Activated B cell treated with CpG ODN at 0.5 μM for 24 hours (primary cell): ENCODE results near the gene RDH16. TPM values are rescaled to one million over a fixed set of nuclear protein-coding genes. Genes with fewer than 3 reads are reported as not detected.

Source experiments
- ATAC-seq: fragments of 200-7000 bp; cut with Tn5 transposase; one replicate; pipeline ENCODE4 v1.10.0; 2021; ENCODE audit warnings: low read depth, mild to moderate bottlenecking, moderate library complexity
- CTCF ChIA-PET: fragments of 350-600 bp; sonication (Branson Sonifier 250); formaldehyde crosslinking; loops from one replicate; lab custom pipeline; 2021; ENCODE audit warnings: antibody characterized with exemption; lab: Charles Lee
- POLR2A ChIA-PET: fragments of 350-600 bp; sonication (Branson Sonifier 250); formaldehyde crosslinking; loops from one replicate; lab custom pipeline; 2021; ENCODE audit warnings: antibody characterized with exemption; lab: Charles Lee
- DNase-seq: peaks from one replicate; pipeline ENCODE4 v3.0.0; 2022
- H3K27ac Mint-ChIP-seq: one replicate; pipeline ENCODE4 v1.8.0; 2020; ENCODE audit warnings: mixed read lengths
- H3K27me3 Mint-ChIP-seq: one replicate; pipeline ENCODE4 v1.8.0; 2021; ENCODE audit warnings: mixed read lengths
- H3K36me3 Mint-ChIP-seq: one replicate; pipeline ENCODE4 v1.8.0; 2021; ENCODE audit warnings: low read depth, mixed read lengths
- H3K4me1 Mint-ChIP-seq: one replicate; pipeline ENCODE4 v1.8.0; 2021; ENCODE audit warnings: mixed read lengths
- H3K4me3 Mint-ChIP-seq: one replicate; pipeline ENCODE4 v1.8.0; 2020; ENCODE audit warnings: mild to moderate bottlenecking, mixed read lengths
- H3K9me3 Mint-ChIP-seq: one replicate; pipeline ENCODE4 v1.8.0; 2020; ENCODE audit warnings: mixed read lengths
- CTCF ChIP-seq: fragments of 200-600 bp; IDR thresholded peaks from one replicate; pipeline ENCODE4 v1.8.0; 2022; ENCODE audit warnings: antibody characterized with exemption, mild to moderate bottlenecking
- intact Hi-C: fragments of 100-400 bp; cut with micrococcal nuclease; formaldehyde crosslinking; loops from one replicate; pipeline ENCODE4 v1.15.1; 2024
- total RNA-seq: library from RNA; stranded (reverse); gene quantifications from 2 replicates; pipeline ENCODE4 v1.2.3, GENCODE V29; 2022

RDH16 gene
- total RNA-seq, 1 donor from 2014 or later, result 0.47 TPM

- ChIA-PET POLR2A (no interaction called here), CTCF (no interaction called here)
- TF ChIP-seq CTCF, result no peak
- Mint-ChIP-seq H3K36me3 (no peaks in the 10 kb centered on the region), H3K27me3 (peaks cover 5% of the 10 kb centered on the region), H3K4me1 (no peaks in the 10 kb centered on the region), H3K4me3 (no peak overlapping the region), H3K9me3 (peaks cover 5% of the 10 kb centered on the region), H3K27ac (no peak overlapping the region)
- no peak for DNase-seq
- intact Hi-C loops, result no loop called here
- ATAC-seq, result no peak
These were observed 1.0 kb upstream of the RDH16 start for GRCh38 chr12:56958422-56958821.

GRCh38 chr12:56955631-56956256 is 1.7 kb downstream of the RDH16 start:
- H3K27me3 Mint-ChIP-seq, result peaks cover 4% of the 10 kb centered on the region

GRCh38 chr12:56954958-56955355 is 2.5 kb downstream of the RDH16 start:
- peaks cover 5% of the 10 kb centered on the region for H3K9me3 Mint-ChIP-seq
- H3K27me3 Mint-ChIP-seq, result peaks cover 7% of the 10 kb centered on the region
- no peak overlapping the region for H3K4me3 Mint-ChIP-seq
- intact Hi-C loops, result no loop called here
- H3K36me3 Mint-ChIP-seq, result no peaks in the 10 kb centered on the region
- no peak for DNase-seq
- no peak overlapping the region for H3K27ac Mint-ChIP-seq
- no peak for TF ChIP-seq CTCF
- POLR2A ChIA-PET, result no interaction called here
- CTCF ChIA-PET, result no interaction called here
- H3K4me1 Mint-ChIP-seq, result no peaks in the 10 kb centered on the region
- ATAC-seq, result no peak

More at GRCh38 chr12:56955631-56956256, 1.7 kb downstream of the RDH16 start:
- Mint-ChIP-seq H3K9me3 (peaks cover 5% of the 10 kb centered on the region), H3K36me3 (no peaks in the 10 kb centered on the region), H3K4me3 (no peak overlapping the region), H3K27ac (no peak overlapping the region), H3K4me1 (no peaks in the 10 kb centered on the region)
- DNase-seq (no peak), ATAC-seq (no peak)
- ChIA-PET CTCF (no interaction called here), POLR2A (no interaction called here)
- intact Hi-C loops, result no loop called here
- no peak for TF ChIP-seq CTCF

- H3K4me1 Mint-ChIP-seq, result no peaks in the 10 kb centered on the region
- intact Hi-C loops, result no loop called here
- H3K27me3 Mint-ChIP-seq, result peaks cover 4% of the 10 kb centered on the region
- no peak for TF ChIP-seq CTCF
- POLR2A ChIA-PET, result no interaction called here
- ATAC-seq (no peak), DNase-seq (no peak)
- CTCF ChIA-PET, result no interaction called here
- peaks cover 3% of the 10 kb centered on the region for H3K9me3 Mint-ChIP-seq
- no peaks in the 10 kb centered on the region for H3K36me3 Mint-ChIP-seq
- H3K27ac Mint-ChIP-seq, result no peak overlapping the region
- H3K4me3 Mint-ChIP-seq, result no peak overlapping the region
These were observed 3.1 kb downstream of the RDH16 start for GRCh38 chr12:56954057-56954957.

- POLR2A ChIA-PET, result no interaction called here
- CTCF ChIA-PET, result no interaction called here
- H3K27me3 Mint-ChIP-seq, result peaks cover 5% of the 10 kb centered on the region
- H3K4me1 Mint-ChIP-seq, result no peaks in the 10 kb centered on the region
- no peak for TF ChIP-seq CTCF
- no peak overlapping the region for H3K27ac Mint-ChIP-seq
- intact Hi-C loops, result no loop called here
- no peak for ATAC-seq
- DNase-seq, result no peak
- H3K36me3 Mint-ChIP-seq, result no peaks in the 10 kb centered on the region
- H3K4me3 Mint-ChIP-seq, result no peak overlapping the region
- H3K9me3 Mint-ChIP-seq, result peaks cover 2% of the 10 kb centered on the region
These were observed 4.1 kb downstream of the RDH16 start for GRCh38 chr12:56953314-56953713.
